GM20000 (cell line): ENCODE results near the gene IQSEC3.

Source experiments
- DNase-seq: peaks from one replicate; pipeline ENCODE4 v3.0.0; 2012; ENCODE audit warnings: low spot score
- CTCF ChIP-seq: IDR thresholded peaks from 2 replicates; pipeline ENCODE4 v1.5.1; 2012; ENCODE audit warnings: mild to moderate bottlenecking, control low read depth; ENCODE audit errors: extremely low read depth, missing control alignments

Gene IQSEC3

GRCh38 chr12:203074-203461 lies 136.5 kb downstream of the IQSEC3 start:
- TF ChIP-seq CTCF, result no peak
- DNase-seq, result no peak

- DNase-seq, result no peak
- no peak for TF ChIP-seq CTCF
Measured at GRCh38 chr12:203462-204260, 137.1 kb downstream of the IQSEC3 start.

- no peak for DNase-seq
- no peak for TF ChIP-seq CTCF
Measured at GRCh38 chr12:204261-204678, 137.7 kb downstream of the IQSEC3 start.

GRCh38 chr12:205026-205425 lies 138.5 kb downstream of the IQSEC3 start:
- TF ChIP-seq CTCF, result no peak
- no peak for DNase-seq

GRCh38 chr12:206746-207440 lies 140.3 kb downstream of the IQSEC3 start:
- DNase-seq, result no peak
- no peak for TF ChIP-seq CTCF

GRCh38 chr12:207804-208203 lies 141.2 kb downstream of the IQSEC3 start:
- TF ChIP-seq CTCF, result no peak
- no peak for DNase-seq

- DNase-seq, result no peak
- TF ChIP-seq CTCF, result no peak
Measured at GRCh38 chr12:208813-209212, 142.2 kb downstream of the IQSEC3 start.
